HG03378 (cell line): ENCODE measurements around the gene TUBGCP2.
"Not testable (repeated sequence)": the region's sequence is repeated elsewhere in the genome, so short reads cannot be mapped to it uniquely, and the experiment has no call there.

Source experiments
- ATAC-seq: cut with Tn5 transposase; IDR thresholded peaks from one replicate; pipeline ENCODE4 v1.9.1; 2021; ENCODE audit warnings: mild to moderate bottlenecking, moderate library complexity; ENCODE audit not compliant: unreplicated experiment

Gene TUBGCP2

GRCh38 chr10:133270204-133270603 is 38.5 kb downstream of the TUBGCP2 start:
- ATAC-seq: no peak

GRCh38 chr10:133269367-133269766 is 39.3 kb downstream of the TUBGCP2 start:
- ATAC-seq: no peak

GRCh38 chr10:133268532-133268931 is 40.1 kb downstream of the TUBGCP2 start:
- ATAC-seq: no peak

- ATAC-seq: no peak
These were observed 40.8 kb downstream of the TUBGCP2 start for GRCh38 chr10:133267829-133268228.

- no peak for ATAC-seq
These were observed 41.4 kb downstream of the TUBGCP2 start for GRCh38 chr10:133267293-133267692.

- no peak for ATAC-seq
These were observed 42.4 kb downstream of the TUBGCP2 start for GRCh38 chr10:133266056-133266795.

- not testable (repeated sequence) for ATAC-seq
These were observed 43.6 kb downstream of the TUBGCP2 start for GRCh38 chr10:133265052-133265451.

GRCh38 chr10:133264461-133264860 is 44.2 kb downstream of the TUBGCP2 start:
- ATAC-seq: no peak

- ATAC-seq: no peak
These were observed 45.0 kb downstream of the TUBGCP2 start for GRCh38 chr10:133263674-133264073.

GRCh38 chr10:133262696-133263095 is 46.0 kb downstream of the TUBGCP2 start:
- no peak for ATAC-seq

GRCh38 chr10:133261726-133262325 is 46.8 kb downstream of the TUBGCP2 start:
- no peak for ATAC-seq

- ATAC-seq: peak; percentile 51
These were observed 47.6 kb downstream of the TUBGCP2 start for GRCh38 chr10:133260895-133261725.

GRCh38 chr10:133259602-133259989 is 49.1 kb downstream of the TUBGCP2 start:
- ATAC-seq: no peak

- ATAC-seq: no peak
These were observed 49.7 kb downstream of the TUBGCP2 start for GRCh38 chr10:133258818-133259601.

- ATAC-seq: no peak
These were observed 50.4 kb downstream of the TUBGCP2 start for GRCh38 chr10:133258066-133258817.

- no peak for ATAC-seq
These were observed 51.1 kb downstream of the TUBGCP2 start for GRCh38 chr10:133257489-133258065.

GRCh38 chr10:133255323-133255722 is 53.3 kb downstream of the TUBGCP2 start:
- ATAC-seq: no peak

GRCh38 chr10:133254421-133255120 is 54.1 kb downstream of the TUBGCP2 start:
- no peak for ATAC-seq

GRCh38 chr10:133253361-133253955 is 55.2 kb downstream of the TUBGCP2 start:
- ATAC-seq: no peak
